ENCODE data around the gene RGL1. TPM values are rescaled to one million over a fixed set of nuclear protein-coding genes. Genes with fewer than 3 reads are reported as not detected.

The RGL1 gene
- total RNA-seq, 1 donor = 33.2 TPM

- no peak for TF ChIP-seq CTCF (IDR thresholded peaks at IDR 0.05; ENCODE audit: insufficient read depth, low read depth, low read length)
- no peak overlapping the region for H3K4me3 ChIP-seq (ENCODE audit: low read depth, low read length)
- no peak for DNase-seq (ENCODE audit: low read depth)
Measured at GRCh38 chr1:183830389-183830788, 25.5 kb downstream of the RGL1 start.

GRCh38 chr1:183831311-183831710 is 26.4 kb downstream of the RGL1 start:
- no peak for DNase-seq (ENCODE audit: low read depth)
- TF ChIP-seq CTCF (IDR thresholded peaks at IDR 0.05; ENCODE audit: insufficient read depth, low read depth, low read length) = no peak

GRCh38 chr1:183832459-183832858 is 27.5 kb downstream of the RGL1 start:
- TF ChIP-seq CTCF (IDR thresholded peaks at IDR 0.05; ENCODE audit: insufficient read depth, low read depth, low read length) = no peak

More at GRCh38 chr1:183831311-183831710, 26.4 kb downstream of the RGL1 start:
- H3K4me3 ChIP-seq (ENCODE audit: low read depth, low read length) = no peak overlapping the region

GRCh38 chr1:183834568-183834967 is 29.6 kb downstream of the RGL1 start:
- no peak for TF ChIP-seq CTCF (IDR thresholded peaks at IDR 0.05; ENCODE audit: insufficient read depth, low read depth, low read length)
- H3K4me3 ChIP-seq (ENCODE audit: low read depth, low read length) = no peak overlapping the region
- no peak for DNase-seq (ENCODE audit: low read depth)

More at GRCh38 chr1:183832459-183832858, 27.5 kb downstream of the RGL1 start:
- DNase-seq (ENCODE audit: low read depth) = no peak
- H3K4me3 ChIP-seq (ENCODE audit: low read depth, low read length) = no peak overlapping the region

GRCh38 chr1:183836598-183836997 is 31.7 kb downstream of the RGL1 start:
- H3K4me3 ChIP-seq (ENCODE audit: low read depth, low read length) = no peak overlapping the region
- no peak for DNase-seq (ENCODE audit: low read depth)
- TF ChIP-seq CTCF (IDR thresholded peaks at IDR 0.05; ENCODE audit: insufficient read depth, low read depth, low read length) = no peak

GRCh38 chr1:183837062-183837461 is 32.1 kb downstream of the RGL1 start:
- TF ChIP-seq CTCF (IDR thresholded peaks at IDR 0.05; ENCODE audit: insufficient read depth, low read depth, low read length) = no peak
- DNase-seq (ENCODE audit: low read depth) = peak; percentile 53

GRCh38 chr1:183838221-183838620 is 33.3 kb downstream of the RGL1 start:
- H3K4me3 ChIP-seq (ENCODE audit: low read depth, low read length) = no peak overlapping the region
- DNase-seq (ENCODE audit: low read depth) = no peak
- no peak for TF ChIP-seq CTCF (IDR thresholded peaks at IDR 0.05; ENCODE audit: insufficient read depth, low read depth, low read length)

More at GRCh38 chr1:183837062-183837461, 32.1 kb downstream of the RGL1 start:
- no peak overlapping the region for H3K4me3 ChIP-seq (ENCODE audit: low read depth, low read length)

Measured in fibroblast of villous mesenchyme (primary cell).